ENCODE measurements around the gene ITPK1.
"Not testable (repeated sequence)": the region's sequence is repeated elsewhere in the genome, so short reads cannot be mapped to it uniquely, and the experiment has no call there.

ITPK1 gene

DNA sequence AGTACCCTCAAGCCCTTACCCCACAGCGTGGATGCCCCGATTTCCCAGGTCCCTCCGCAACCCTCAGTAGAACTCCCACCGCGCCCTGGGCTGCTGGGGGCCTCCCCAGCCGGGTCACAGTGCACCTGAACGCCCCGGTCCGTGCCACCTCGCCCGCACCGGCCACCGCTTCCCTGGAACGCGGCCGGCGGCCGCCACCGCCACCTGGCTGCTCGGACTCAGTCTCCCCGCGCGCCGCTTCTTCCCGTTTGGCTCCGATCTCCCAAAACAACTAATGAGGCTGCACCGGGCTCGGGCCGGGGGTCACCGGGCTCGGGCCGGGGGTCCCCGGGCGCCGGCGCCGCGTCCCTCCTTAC, 1.0 kb downstream of the ITPK1 start:
- ATAC-seq, result no peak
- Mint-ChIP-seq H3K4me3 (peak overlapping the region; percentile 83), H3K9me3 (no peaks in the 10 kb centered on the region), H3K36me3 (ENCODE audit: low read depth) (no peaks in the 10 kb centered on the region), H3K27me3 (no peaks in the 10 kb centered on the region), H3K4me1 (peaks cover 44% of the 10 kb centered on the region), H3K27ac (peak overlapping the region; percentile 40)
- DNase-seq, result peak; percentile 31

DNA sequence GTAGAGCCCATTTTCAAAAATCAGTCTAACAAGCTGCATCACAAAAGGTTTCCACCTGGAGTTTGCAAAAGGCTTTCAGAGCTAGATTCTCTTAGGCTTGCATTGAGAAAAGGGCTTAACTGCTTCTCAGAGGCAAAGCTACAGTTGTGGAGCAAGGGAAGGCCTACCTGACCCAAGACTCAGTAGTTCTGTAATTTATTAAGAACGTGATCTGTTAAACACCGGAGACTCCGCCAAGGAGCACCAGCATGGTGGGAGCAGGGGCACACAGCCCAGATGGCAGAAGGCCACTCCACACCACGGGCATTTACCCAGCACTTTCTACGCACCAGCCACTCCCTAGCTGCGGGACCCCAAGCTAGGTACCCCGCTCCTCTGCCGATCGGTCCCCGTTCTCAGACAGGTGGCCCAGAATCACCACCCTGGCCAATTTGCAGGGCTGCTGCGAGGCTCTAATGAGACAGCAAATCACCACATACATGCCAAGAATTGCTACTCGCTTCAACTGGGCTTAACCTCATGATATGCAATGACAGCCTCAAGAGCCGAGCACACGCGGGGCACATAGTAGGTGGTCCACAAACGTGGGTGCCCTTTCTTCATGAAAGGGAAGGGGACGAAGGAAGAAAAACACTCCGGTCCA, 1.5 kb downstream of the ITPK1 start:
- ATAC-seq, result no peak
- H3K36me3 Mint-ChIP-seq (ENCODE audit: low read depth), result no peaks in the 10 kb centered on the region
- DNase-seq, result no peak
- peak overlapping the region; percentile 83 for H3K4me3 Mint-ChIP-seq
- H3K4me1 Mint-ChIP-seq, result peaks cover 49% of the 10 kb centered on the region
- H3K27me3 Mint-ChIP-seq, result no peaks in the 10 kb centered on the region
- peak overlapping the region; percentile 40 for H3K27ac Mint-ChIP-seq
- no peaks in the 10 kb centered on the region for H3K9me3 Mint-ChIP-seq

DNA sequence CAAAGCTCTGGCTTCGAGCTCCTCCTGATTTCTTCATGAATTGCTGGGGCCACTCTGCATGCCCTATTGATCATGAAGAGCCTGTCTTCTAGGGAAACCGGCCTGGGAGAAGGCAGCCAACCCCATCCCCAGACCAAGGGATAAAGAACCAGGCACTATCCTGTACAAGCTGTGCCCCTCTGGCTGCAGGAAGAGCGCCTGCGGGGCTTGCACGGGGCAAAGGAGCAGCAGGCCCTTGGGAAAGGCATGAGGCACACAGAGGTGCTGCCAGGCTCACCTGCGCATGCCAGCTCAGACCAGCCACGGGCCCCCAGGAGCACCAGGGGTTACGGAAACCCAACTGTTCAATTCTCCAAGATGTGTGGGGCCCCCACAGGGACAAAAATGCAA, 2.1 kb downstream of the ITPK1 start:
- Mint-ChIP-seq H3K27me3 (no peaks in the 10 kb centered on the region), H3K36me3 (ENCODE audit: low read depth) (no peaks in the 10 kb centered on the region), H3K9me3 (no peaks in the 10 kb centered on the region), H3K4me3 (peak overlapping the region; percentile 83), H3K4me1 (peaks cover 53% of the 10 kb centered on the region), H3K27ac (peak overlapping the region; percentile 84)
- no peak for ATAC-seq
- DNase-seq, result no peak

DNA sequence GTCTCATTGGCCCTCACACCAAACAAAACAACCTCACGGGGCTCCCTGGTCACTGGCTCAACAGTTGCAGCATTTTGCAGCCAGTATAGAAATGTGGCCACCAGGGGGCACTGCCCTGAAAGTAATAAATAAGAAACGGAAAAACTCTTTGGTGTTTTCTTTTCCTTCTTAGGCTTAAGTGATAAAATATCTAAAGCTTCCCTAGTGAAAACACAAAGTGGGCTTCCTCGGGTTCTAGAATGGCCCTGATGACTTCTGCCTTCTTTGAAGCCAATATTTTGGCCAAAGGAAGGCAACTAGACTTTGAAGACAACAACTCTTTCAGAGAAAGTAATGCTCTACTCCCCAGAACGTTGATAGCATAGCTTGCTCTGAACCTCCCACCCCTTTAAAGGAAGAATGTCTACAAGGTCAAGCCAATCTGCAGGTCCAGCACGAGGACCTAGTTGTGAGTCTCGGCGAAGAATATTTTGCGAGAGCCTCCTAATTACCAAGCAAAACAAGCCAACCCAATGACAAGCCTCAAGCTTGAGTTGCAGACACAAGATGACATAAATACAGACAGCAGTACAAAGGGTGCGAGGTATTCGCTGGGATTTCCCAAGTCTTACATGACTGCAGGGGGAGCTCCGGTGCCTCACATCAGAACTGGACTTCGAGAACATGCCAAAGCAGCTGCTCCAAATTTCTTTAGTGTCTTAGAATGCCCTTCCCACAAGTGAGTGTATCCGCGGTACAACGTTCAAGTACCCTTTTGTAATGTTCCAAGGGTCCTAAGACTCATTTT, 2.6 kb downstream of the ITPK1 start:
- ATAC-seq (peak; percentile 42), DNase-seq (peak; percentile 80)
- Mint-ChIP-seq H3K27me3 (no peaks in the 10 kb centered on the region), H3K36me3 (ENCODE audit: low read depth) (no peaks in the 10 kb centered on the region), H3K9me3 (no peaks in the 10 kb centered on the region), H3K27ac (peak overlapping the region; percentile 84), H3K4me1 (peaks cover 53% of the 10 kb centered on the region), H3K4me3 (peak overlapping the region; percentile 83)

DNA sequence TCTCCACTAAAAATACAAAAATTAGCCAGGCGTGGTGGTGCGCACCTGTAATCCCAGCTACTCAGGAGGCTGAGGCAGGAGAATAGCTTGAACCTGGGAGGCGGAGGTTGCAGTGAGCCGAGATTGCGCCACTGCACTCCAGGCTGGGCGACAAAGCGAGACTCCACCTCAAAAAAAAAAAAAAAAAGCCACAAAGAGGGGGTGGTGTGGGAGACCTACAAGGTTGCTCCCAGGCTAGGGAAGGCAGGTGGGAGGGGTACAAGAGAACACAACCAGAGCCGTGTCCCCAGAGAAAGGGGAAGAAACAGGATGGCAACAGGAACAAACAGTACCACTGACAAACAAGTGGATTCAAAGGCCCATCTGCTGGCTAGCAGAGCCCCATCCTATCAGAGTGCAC, 4.2 kb downstream of the ITPK1 start:
- not testable (repeated sequence) for H3K9me3 Mint-ChIP-seq; ATAC-seq; DNase-seq; H3K36me3 Mint-ChIP-seq (ENCODE audit: low read depth); H3K27me3 Mint-ChIP-seq; H3K4me3 Mint-ChIP-seq; H3K27ac Mint-ChIP-seq
- H3K4me1 Mint-ChIP-seq, result peaks cover 54% of the 10 kb centered on the region

DNA sequence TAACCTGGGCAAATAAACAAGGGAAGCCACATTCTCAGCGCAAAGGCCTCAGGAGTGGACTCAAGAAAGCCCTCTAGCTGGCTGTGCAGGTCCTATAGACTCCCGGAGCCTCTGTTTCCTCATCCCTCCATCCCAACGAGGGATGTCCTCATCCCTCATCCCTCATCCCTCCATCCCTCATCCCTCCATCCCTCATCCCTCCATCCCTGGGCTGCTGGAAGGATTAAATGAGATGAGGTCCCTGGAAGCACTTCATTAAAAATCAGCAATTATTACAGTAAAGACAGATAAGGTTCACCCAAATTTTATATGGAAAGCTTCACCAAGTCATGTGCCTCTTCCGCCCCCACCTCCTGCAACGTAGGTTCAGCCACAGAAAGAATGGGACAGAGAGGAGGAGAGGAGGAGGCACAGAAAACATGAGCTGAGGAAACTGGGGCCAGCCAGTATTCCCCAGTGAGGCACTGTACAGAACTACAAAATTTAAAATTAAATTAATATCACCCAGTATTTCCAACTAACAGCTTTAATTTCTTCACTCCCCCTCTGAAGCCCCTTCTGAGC, 4.8 kb downstream of the ITPK1 start:
- no peaks in the 10 kb centered on the region for H3K27me3 Mint-ChIP-seq
- DNase-seq, result no peak
- ATAC-seq, result no peak
- H3K4me3 Mint-ChIP-seq, result no peak overlapping the region
- H3K9me3 Mint-ChIP-seq, result no peaks in the 10 kb centered on the region
- peaks cover 53% of the 10 kb centered on the region for H3K4me1 Mint-ChIP-seq
- no peak overlapping the region for H3K27ac Mint-ChIP-seq
- no peaks in the 10 kb centered on the region for H3K36me3 Mint-ChIP-seq (ENCODE audit: low read depth)

DNA sequence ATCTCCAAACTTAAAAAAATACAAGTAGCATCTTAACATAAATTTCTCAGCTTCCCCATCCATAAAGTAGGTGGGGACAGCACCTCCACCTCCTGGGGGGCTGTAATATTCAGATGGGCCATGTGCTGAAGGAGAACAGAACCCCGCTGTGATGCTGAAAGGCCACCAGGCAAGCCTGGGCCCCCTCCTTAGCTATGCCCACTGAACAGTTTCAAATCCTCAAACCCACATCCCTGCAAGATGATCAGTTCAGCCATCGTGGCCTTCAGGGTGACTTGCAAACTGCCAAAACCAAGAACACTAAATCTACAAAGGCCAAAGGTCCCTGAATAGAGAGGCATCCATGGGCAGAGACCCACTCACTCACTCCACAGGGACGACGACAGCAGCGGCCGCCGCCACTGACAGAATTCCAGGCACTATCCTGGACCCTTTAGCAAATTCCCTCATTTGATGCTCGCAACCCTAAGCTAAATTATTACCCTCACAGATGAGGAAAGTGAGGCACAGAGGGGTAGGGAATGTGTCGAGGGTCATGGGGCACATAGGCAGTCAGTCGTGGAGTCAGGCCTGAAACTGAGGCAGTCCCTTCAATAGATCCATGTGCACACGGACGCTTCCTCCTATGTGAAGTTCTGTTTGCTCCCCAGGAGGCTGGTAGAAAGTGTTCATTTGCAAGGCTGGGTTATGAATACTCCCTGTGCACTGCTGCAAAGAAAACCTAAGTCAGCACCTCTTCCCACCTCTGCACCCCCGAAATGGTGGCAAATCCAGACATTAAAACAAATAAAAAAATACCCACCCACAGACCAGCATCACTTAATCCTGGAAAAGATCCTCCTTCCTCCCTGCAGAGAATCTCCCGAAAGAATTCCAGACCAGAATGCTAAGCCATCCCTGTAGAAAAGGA, 5.9 kb downstream of the ITPK1 start:
- Mint-ChIP-seq H3K9me3 (no peaks in the 10 kb centered on the region), H3K27ac (peak overlapping the region; percentile 9), H3K36me3 (ENCODE audit: low read depth) (no peaks in the 10 kb centered on the region), H3K27me3 (no peaks in the 10 kb centered on the region), H3K4me3 (no peak overlapping the region), H3K4me1 (peaks cover 61% of the 10 kb centered on the region)
- ATAC-seq, result no peak
- DNase-seq, result no peak

DNA sequence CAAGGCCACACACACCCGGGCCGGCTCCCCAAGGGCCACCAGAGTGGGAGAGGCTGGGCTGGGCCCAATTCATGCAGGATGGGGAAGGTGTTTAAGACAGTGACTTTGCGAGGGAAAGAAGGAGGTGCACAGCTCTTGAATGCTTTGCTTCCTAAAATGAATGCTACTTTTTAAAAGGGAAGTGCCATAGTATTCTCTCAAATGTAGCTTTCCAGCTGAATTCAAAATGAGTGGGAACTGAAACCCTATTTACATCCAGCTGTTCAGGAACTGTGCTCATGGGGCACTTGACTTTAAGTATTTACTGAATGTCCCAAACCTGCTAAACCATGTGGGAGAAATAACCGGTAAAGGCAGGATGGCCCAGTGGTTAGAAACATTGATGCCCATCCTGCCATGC, 7.6 kb downstream of the ITPK1 start:
- H3K9me3 Mint-ChIP-seq, result no peaks in the 10 kb centered on the region
- H3K4me3 Mint-ChIP-seq, result no peak overlapping the region
- no peak for DNase-seq
- H3K27me3 Mint-ChIP-seq, result no peaks in the 10 kb centered on the region
- H3K27ac Mint-ChIP-seq, result no peak overlapping the region
- no peaks in the 10 kb centered on the region for H3K36me3 Mint-ChIP-seq (ENCODE audit: low read depth)
- ATAC-seq, result no peak
- peaks cover 63% of the 10 kb centered on the region for H3K4me1 Mint-ChIP-seq

DNA sequence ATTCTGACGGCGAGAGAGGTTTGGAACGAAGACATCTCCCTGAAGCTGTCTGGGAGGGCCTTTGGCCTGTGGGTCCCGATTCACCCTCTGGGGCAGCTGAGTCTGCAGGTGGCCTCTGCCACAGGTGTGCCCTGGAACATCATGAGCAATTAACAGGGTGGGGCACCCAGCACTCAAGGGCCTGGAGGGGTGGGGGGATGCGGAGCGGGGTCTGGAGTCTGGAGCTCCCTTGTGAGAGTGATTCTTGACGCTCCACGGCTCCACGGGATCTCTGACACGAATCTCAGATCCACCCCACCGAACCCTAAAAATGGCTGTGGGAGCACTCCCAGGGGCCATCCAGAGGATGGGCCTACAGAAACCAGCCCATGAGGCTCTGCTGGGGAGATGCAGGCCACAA, 8.3 kb downstream of the ITPK1 start:
- H3K27me3 Mint-ChIP-seq, result no peaks in the 10 kb centered on the region
- no peak overlapping the region for H3K27ac Mint-ChIP-seq
- DNase-seq (no peak), ATAC-seq (no peak)
- H3K4me3 Mint-ChIP-seq, result no peak overlapping the region
- H3K9me3 Mint-ChIP-seq, result no peaks in the 10 kb centered on the region
- H3K36me3 Mint-ChIP-seq (ENCODE audit: low read depth), result no peaks in the 10 kb centered on the region
- peaks cover 59% of the 10 kb centered on the region for H3K4me1 Mint-ChIP-seq

DNA sequence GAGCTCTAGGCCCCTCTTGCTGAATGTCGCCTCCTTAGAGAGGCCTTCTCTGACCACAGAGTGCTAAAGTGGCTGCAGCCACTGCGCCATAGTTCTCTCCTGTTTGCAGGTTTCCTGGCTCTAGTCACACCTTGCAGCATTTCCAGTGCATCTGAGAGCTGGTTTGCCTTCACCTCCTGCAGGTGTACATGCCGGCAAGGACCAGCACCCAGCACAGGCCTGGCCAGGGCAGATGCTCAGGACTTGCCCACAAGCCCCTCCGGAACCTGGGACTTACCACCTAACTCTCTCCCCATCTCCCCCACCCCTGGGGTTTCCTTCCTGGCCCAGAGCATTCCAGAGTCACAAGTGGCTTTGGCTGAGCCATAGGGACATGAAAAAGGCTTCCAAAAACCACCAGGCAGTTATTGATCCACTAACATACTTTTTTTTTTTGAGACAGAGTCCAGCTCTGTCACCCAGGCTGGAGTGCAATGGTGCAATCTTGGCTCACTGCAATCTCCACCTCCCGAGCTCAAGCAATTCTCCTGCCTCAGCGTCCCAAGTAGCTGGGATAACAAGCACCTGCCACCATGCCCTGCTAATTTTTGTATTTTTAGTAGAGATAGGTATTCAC, 9.1 kb downstream of the ITPK1 start:
- H3K27me3 Mint-ChIP-seq, result no peaks in the 10 kb centered on the region
- ATAC-seq (no peak), DNase-seq (no peak)
- no peak overlapping the region for H3K27ac Mint-ChIP-seq
- no peaks in the 10 kb centered on the region for H3K36me3 Mint-ChIP-seq (ENCODE audit: low read depth)
- H3K4me3 Mint-ChIP-seq, result no peak overlapping the region
- H3K9me3 Mint-ChIP-seq, result no peaks in the 10 kb centered on the region
- H3K4me1 Mint-ChIP-seq, result peaks cover 58% of the 10 kb centered on the region

DNA sequence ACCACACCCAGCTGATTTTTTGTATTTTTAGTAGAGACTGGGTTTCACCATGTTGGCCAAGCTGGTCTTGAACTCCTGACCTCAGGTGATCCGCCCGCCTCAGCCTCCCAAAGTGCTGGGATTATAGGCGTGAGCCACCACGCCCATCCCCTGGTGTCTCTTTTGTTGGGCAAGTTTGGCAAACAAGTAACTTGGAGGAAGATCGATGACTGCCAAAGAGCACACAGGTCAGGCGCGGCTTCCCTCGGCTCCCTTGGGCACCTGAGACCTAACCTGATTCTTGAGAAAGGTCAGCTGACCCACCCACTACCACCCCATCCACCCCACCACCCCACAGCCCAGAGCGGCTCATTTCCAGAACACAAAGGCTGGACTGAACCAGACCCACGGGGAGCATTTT, 9.9 kb downstream of the ITPK1 start:
- DNase-seq; H3K4me3 Mint-ChIP-seq; H3K36me3 Mint-ChIP-seq (ENCODE audit: low read depth); H3K9me3 Mint-ChIP-seq; H3K27ac Mint-ChIP-seq; H3K27me3 Mint-ChIP-seq; ATAC-seq: not testable (repeated sequence)
- H3K4me1 Mint-ChIP-seq, result peaks cover 56% of the 10 kb centered on the region

DNA sequence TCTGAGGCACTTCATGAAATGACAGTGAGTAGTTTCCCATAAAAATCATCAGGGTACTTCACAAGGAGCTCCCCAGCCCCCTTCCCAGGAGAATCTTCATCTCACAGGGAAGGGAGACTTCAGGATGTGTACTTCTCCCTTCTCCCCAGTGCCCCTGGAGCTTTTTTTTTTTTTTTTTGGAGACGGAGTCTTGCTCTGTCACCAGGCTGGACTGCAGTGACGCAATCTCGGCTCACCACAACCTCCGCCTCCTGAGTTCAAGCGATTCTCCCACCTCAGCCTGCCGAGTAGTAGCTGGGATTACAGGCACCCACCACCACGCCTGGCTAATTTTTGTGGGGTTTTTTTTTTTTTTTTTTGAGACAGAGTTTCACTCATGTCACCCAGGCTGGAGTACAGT, 10.4 kb downstream of the ITPK1 start:
- no peak for ATAC-seq
- no peaks in the 10 kb centered on the region for H3K9me3 Mint-ChIP-seq

DNA sequence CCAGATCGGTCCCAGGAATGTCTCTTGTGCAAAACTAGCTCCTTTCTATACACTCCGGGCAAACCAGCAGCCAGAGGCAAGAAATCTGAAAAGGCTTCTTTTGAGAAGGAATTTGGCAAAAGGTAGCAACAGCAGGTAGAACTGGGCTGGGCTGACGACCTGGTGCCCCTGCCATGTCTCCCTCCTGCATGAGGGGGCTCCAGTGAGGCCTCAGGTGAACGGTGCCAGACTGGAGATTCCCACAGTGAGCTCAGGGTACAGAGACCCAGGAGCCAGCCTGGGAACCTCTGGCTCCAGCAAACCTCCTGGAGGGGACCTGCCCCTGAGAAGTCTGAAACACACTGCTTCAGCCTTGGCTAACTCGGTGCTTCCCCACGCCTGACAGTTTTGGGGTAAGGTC, 10.8 kb downstream of the ITPK1 start:
- Mint-ChIP-seq H3K27ac (peak overlapping the region; percentile 84), H3K36me3 (ENCODE audit: low read depth) (no peaks in the 10 kb centered on the region), H3K4me3 (no peak overlapping the region), H3K27me3 (no peaks in the 10 kb centered on the region), H3K4me1 (peaks cover 55% of the 10 kb centered on the region), H3K9me3 (no peaks in the 10 kb centered on the region)
- no peak for ATAC-seq
- no peak for DNase-seq

More for the DNA sequence above, 10.4 kb downstream of the ITPK1 start:
- Mint-ChIP-seq H3K4me3 (no peak overlapping the region), H3K4me1 (peaks cover 59% of the 10 kb centered on the region), H3K36me3 (ENCODE audit: low read depth) (no peaks in the 10 kb centered on the region), H3K27ac (no peak overlapping the region), H3K27me3 (no peaks in the 10 kb centered on the region)
- no peak for DNase-seq

DNA sequence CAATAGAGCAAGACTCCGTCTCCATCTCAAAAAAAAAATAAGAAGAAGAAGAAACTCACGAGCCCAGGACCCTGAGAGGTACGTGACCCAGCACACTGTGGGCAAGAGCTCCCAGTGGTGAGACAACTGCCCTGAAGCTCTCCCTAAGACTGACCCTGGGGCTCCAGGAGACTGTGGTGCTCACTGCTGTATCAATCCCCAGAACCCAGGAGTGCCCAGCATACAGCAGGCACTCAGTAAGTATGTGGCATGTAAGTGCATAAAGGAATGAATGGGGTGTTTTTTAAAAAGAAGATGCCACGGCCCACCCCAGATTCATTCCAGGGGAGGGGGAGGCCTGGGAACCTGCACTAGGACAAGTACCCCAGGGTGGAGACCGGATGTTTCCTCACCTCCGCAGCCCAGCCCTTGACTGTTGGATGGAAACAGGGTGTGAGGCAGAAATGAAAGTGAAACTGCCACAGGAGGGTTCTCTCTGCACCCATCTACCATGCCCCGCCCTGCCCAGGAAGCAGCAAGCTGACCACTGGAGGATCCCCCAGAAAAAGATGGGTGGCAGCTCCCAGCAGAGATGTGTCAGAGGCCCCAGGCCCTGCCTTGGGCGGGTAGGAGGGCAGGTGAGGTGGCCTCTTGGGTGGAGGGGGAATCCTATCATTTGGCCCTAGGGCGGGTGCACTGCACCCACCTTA, 12.2 kb downstream of the ITPK1 start:
- Mint-ChIP-seq H3K36me3 (ENCODE audit: low read depth) (no peaks in the 10 kb centered on the region), H3K27ac (peak overlapping the region; percentile 84), H3K4me3 (peak overlapping the region; percentile 66), H3K4me1 (peaks cover 43% of the 10 kb centered on the region), H3K27me3 (no peaks in the 10 kb centered on the region), H3K9me3 (no peaks in the 10 kb centered on the region)
- DNase-seq (peak; percentile 68), ATAC-seq (peak; percentile 93)

Measured in activated naive CD8-positive, alpha-beta T cell treated with anti-CD3 and anti-CD28 coated beads, Interleukin-2, amount 50 U/mL, for 24 hours (primary cell).